ENCODE measurements around the gene SUCO.

DNA sequence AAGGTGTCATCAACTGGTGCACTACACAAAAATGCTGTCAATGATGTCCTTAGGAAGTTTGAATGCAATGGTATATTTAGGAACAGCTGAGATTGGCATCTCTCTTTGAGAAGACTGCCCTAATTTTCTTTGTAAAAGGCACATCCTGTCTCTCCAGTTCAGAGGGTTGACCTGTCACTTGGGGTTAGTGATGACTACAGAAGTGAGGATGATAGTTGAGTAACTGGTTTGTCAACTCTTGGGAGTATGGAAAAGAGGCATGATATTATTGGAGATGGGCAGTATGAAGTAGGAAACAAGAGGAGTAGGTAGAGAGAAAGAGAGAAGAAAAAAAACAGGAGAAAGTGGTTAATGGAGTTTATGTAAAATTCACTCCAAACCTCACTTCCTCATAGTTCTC, 48.7 kb upstream of the SUCO start:
- TF ChIP-seq, protein P1, sequence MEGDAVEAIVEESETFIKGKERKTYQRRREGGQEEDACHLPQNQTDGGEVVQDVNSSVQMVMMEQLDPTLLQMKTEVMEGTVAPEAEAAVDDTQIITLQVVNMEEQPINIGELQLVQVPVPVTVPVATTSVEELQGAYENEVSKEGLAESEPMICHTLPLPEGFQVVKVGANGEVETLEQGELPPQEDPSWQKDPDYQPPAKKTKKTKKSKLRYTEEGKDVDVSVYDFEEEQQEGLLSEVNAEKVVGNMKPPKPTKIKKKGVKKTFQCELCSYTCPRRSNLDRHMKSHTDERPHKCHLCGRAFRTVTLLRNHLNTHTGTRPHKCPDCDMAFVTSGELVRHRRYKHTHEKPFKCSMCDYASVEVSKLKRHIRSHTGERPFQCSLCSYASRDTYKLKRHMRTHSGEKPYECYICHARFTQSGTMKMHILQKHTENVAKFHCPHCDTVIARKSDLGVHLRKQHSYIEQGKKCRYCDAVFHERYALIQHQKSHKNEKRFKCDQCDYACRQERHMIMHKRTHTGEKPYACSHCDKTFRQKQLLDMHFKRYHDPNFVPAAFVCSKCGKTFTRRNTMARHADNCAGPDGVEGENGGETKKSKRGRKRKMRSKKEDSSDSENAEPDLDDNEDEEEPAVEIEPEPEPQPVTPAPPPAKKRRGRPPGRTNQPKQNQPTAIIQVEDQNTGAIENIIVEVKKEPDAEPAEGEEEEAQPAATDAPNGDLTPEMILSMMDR (IDR thresholded peaks at IDR 0.05) = no peak
- TF ChIP-seq POLR2A (IDR thresholded peaks at IDR 0.05) = no peak
